Psoas muscle (tissue), 8 donors: ENCODE results near the gene ZNF837. TPM values are rescaled to one million over a fixed set of nuclear protein-coding genes. Genes with fewer than 3 reads are reported as not detected.
A peak's percentile ranks its signal among the peaks of the same experiment; 100 is the strongest.

Source experiments
- ATAC-seq, 4 donors: fragments of 200-7000 bp; cut with Tn5 transposase; one replicate each; pipeline ENCODE4 v1.9.1; 2020; ENCODE audit warnings: moderate library complexity in 3 of 4, mild to moderate bottlenecking in 2 of 4
- DNase-seq, 2 donors: peaks; one replicate each; pipeline ENCODE4 v3.0.0-alpha.2; 2020
- H3K27ac ChIP-seq: fragments of 200-600 bp; one replicate; pipeline ENCODE4 v1.8.0; 2022
- H3K27me3 ChIP-seq, 3 donors: fragments of 200-600 bp in 1 of 3; one replicate each; pipeline versions ENCODE4 v1.6.1 to v1.8.0; 2013 to 2022; ENCODE audit warnings: low read length in 2 of 3, mild to moderate bottlenecking in 2 of 3, moderate library complexity in 1 of 3; ENCODE audit not compliant: insufficient read depth in 3 of 3
- H3K36me3 ChIP-seq, 2 donors: fragments of 200-600 bp in 1 of 2; one replicate each; pipeline versions ENCODE4 v1.6.1 to v1.8.0; 2013 to 2022; ENCODE audit warnings: low read depth in 1 of 2, mild to moderate bottlenecking in 1 of 2, moderate library complexity in 1 of 2; ENCODE audit not compliant: insufficient read depth in 1 of 2
- H3K4me1 ChIP-seq: fragments of 200-600 bp; one replicate; pipeline ENCODE4 v1.8.0; 2022
- H3K4me3 ChIP-seq: fragments of 200-600 bp; one replicate; pipeline ENCODE4 v1.8.0; 2022; ENCODE audit warnings: mild to moderate bottlenecking
- H3K9me3 ChIP-seq: fragments of 200-600 bp; one replicate; pipeline ENCODE4 v1.8.0; 2022
- WGBS, 3 donors: extraction: QIAGEN DNeasy Blood & Tissue Kit; methylation state at CpG; one replicate each; pipeline versions ENCODE4 v1.1.6 to v1.1.7; 2013; 5-methylcytosine and 5-hydroxymethylcytosine counted together
- intact Hi-C, 2 donors: fragments of 100-400 bp; cut with DNase I; formaldehyde crosslinking; loops; one replicate each; pipeline versions ENCODE4 v1.11.0 to v1.14.2; 2022
- polyA plus RNA-seq, 3 donors: library from polyadenylated mRNA; stranded (reverse); fragments of 200-250 nt; gene quantifications; one replicate each; pipeline ENCODE4 v1.2.3, GENCODE V29; 2013
- total RNA-seq, 4 donors: library from RNA; stranded (reverse); fragmentation: NEBNext Ultra II Directional in 2 of 4; extraction: Animal tissue kit (Norgen Biotek cat#: 25700) in 2 of 4; gene quantifications; one replicate each; pipeline versions ENCODE4 v1.2.1 to v1.2.4, GENCODE V29; 2021 to 2023
- TF ChIP-seq, protein P1 (sequence below): fragments of 200-600 bp; IDR thresholded peaks from one replicate; pipeline ENCODE4 v1.8.0; 2022; ENCODE audit warnings: antibody characterized with exemption
- donor health status: healthy with polysubstance abuse.
- donor health status: DM: no; HTN: no; CAD: no; lungs with moderate emphysema.
- donor health status: Bipolar disorder and iron deficiency.
- donor health status: healthy.
- donor health status: DM: yes; HTN: yes; CAD: no.
- donor health status: DM: no; HTN: no; CAD: no.
- donor health status: DM: no; HTN: no; CAD: no.
- donor health status: DM: yes; HTN: yes; CAD: no.

ZNF837 gene
- total and polyA plus RNA-seq, 7 donors: 0.08 to 0.34 (median 0.24) TPM

DNA sequence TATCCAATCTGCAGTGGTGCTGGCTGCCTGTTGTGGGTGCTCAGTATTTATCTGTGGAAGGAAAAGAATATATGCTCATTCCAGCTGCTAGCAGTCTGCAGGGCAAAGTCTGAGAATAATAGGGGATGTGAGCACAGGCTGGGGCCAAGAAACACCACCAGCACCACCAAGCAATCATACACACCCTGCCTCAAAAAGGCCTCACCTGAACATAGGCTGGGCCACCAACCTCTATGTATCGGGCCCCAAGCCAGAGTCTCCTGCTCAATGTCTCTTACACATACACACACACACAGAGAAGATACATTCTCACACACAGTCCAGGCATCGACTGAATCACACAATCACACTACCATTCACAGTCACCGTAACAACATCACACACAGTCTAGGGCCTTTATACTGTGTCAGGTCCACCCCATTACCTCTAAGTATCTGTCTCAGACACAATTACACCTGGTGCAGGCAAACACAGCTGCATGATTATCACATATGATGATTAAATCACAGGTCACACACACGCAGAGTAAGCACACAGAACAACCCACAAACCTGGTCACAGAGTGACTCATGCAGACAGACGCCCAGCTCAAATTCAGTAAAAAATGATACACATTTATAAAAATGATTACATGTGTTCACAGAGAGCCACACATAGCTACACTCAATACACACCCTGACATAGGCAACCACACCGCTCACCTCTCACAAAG, 55.4 kb downstream of the ZNF837 start:
- ATAC-seq (no peak), DNase-seq (no peak)
- Histone ChIP-seq H3K4me1 (peaks cover 24% of the 10 kb centered on the region), H3K27me3 (no peaks in the 10 kb centered on the region), H3K36me3 (peaks cover 0 to 12% of the 10 kb centered on the region in 2 donors), H3K4me3 (peak overlapping the region; percentile 95), H3K27ac (no peak overlapping the region), H3K9me3 (no peaks in the 10 kb centered on the region)
- TF ChIP-seq, protein P1, sequence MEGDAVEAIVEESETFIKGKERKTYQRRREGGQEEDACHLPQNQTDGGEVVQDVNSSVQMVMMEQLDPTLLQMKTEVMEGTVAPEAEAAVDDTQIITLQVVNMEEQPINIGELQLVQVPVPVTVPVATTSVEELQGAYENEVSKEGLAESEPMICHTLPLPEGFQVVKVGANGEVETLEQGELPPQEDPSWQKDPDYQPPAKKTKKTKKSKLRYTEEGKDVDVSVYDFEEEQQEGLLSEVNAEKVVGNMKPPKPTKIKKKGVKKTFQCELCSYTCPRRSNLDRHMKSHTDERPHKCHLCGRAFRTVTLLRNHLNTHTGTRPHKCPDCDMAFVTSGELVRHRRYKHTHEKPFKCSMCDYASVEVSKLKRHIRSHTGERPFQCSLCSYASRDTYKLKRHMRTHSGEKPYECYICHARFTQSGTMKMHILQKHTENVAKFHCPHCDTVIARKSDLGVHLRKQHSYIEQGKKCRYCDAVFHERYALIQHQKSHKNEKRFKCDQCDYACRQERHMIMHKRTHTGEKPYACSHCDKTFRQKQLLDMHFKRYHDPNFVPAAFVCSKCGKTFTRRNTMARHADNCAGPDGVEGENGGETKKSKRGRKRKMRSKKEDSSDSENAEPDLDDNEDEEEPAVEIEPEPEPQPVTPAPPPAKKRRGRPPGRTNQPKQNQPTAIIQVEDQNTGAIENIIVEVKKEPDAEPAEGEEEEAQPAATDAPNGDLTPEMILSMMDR: no peak
- WGBS, 3 donors: 85 to 91% (median 90%) methylated on average over 6 of the region's 6 CpGs
- intact Hi-C loops: loop anchor here (5.0 kb wide), 2 partner anchors 37 to 127 kb away; partner anchors contain the start of genes ZNF324B (in 1 of the 2) and ZNF497 (in 1 of the 2)

DNA sequence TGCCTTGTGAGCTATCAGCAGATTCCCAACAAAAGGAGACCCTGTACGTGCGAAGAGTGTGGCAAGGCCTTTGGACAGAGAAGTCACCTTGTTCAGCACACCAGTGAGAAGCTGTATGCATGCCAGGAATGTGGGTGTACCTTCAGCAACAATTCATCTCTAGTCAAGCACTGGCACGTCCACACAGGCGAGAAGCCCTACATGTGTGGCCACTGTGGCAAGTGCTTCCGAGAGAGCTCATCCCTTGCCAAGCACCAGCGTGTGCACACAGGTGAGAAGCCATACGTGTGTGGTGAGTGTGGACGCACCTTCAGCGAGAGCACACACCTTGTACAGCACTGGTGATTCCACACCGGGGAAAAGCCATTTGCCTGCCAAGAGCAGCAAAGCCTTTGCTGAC, 61.6 kb downstream of the ZNF837 start:
- Histone ChIP-seq H3K4me3 (no peak overlapping the region), H3K27me3 (no peaks in the 10 kb centered on the region), H3K9me3 (no peaks in the 10 kb centered on the region), H3K36me3 (peaks cover 3 to 41% of the 10 kb centered on the region in 2 donors), H3K27ac (no peak overlapping the region), H3K4me1 (no peaks in the 10 kb centered on the region)
- TF ChIP-seq, protein P1: no peak
- ATAC-seq (no peak), DNase-seq (no peak)
- intact Hi-C loops: no loop called here
- WGBS, 3 donors: 89 to 91% (median 91%) methylated on average over 10 of the region's 10 CpGs

DNA sequence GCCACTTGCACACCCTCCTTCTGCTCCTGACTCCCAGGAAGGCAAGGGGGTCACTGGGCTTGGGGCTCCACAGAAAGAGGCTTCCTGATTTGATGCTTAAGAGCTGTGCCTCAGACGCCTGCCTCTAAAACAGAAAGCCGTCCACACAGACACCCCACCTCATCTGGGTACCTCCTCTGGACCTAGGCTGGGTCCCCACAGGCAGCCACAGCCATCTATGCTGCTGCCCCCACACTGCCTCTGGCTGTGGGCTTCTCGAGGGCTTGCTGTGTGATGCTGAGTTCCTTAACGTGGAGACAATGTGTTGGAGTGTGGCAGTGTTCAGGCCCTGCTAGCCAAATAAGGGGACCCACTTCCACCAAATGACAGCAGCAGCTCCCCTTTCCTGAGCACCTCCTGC, 62.5 kb downstream of the ZNF837 start:
- TF ChIP-seq, protein P1: no peak
- intact Hi-C loops: no loop called here
- DNase-seq: no peak
- ATAC-seq: no peak
- no peaks in the 10 kb centered on the region for H3K9me3 ChIP-seq
- H3K4me1 ChIP-seq: no peaks in the 10 kb centered on the region
- no peaks in the 10 kb centered on the region for H3K27me3 ChIP-seq
- 71 to 87% (median 74%) methylated on average over 4 of the region's 4 CpGs for WGBS, 3 donors
- H3K27ac ChIP-seq: no peak overlapping the region
- H3K36me3 ChIP-seq: peaks cover 5 to 48% of the 10 kb centered on the region in 2 donors
- H3K4me3 ChIP-seq: no peak overlapping the region

Other genes with a start within 250 kb of the ZNF837 start
- 1 to 10 TPM; 1.4 to 5.7 (median 1.9) TPM for gene ZNF329, start 230.2 kb downstream of the ZNF837 start, total RNA-seq
- 1 to 10 TPM in 2 of 3 donors, under 1 TPM in 1; 0.79 to 3.5 (median 1.9) TPM for gene ZNF329, start 230.2 kb downstream of the ZNF837 start, polyA plus RNA-seq
- gene ZNF274, start 198.0 kb downstream of the ZNF837 start, total RNA-seq: 10 to 100 TPM; 11.2 to 15.0 (median 14.8) TPM
- gene ZNF274, start 198.0 kb downstream of the ZNF837 start, polyA plus RNA-seq: 10 to 100 TPM; 11.3 to 20.5 (median 13.9) TPM
- 10 to 100 TPM in 1 of 4 donors, 1 to 10 TPM in 3; 2.4 to 15.3 (median 5.1) TPM for gene ZNF544, start 152.1 kb downstream of the ZNF837 start, total RNA-seq
- 1 to 10 TPM; 3.8 to 8.1 (median 7.8) TPM for gene ZNF544, start 152.1 kb downstream of the ZNF837 start, polyA plus RNA-seq
- 1 to 10 TPM; 1.5 to 2.5 (median 2.0) TPM for gene ZNF8, start 102.1 kb downstream of the ZNF837 start, total RNA-seq
- gene ZNF8, start 102.1 kb downstream of the ZNF837 start, polyA plus RNA-seq: 1 to 10 TPM in 1 of 3 donors, under 1 TPM in 2; 0.35 to 1.3 (median 0.86) TPM
- gene ERVK3-1, start 75.7 kb downstream of the ZNF837 start, total RNA-seq: 10 to 100 TPM; 13.9 to 33.3 (median 16.4) TPM
- gene ERVK3-1, start 75.7 kb downstream of the ZNF837 start, polyA plus RNA-seq: 10 to 100 TPM; 29.5 to 81.0 (median 77.4) TPM
- gene ZSCAN22, start 54.0 kb downstream of the ZNF837 start, total RNA-seq: 1 to 10 TPM; 2.0 to 3.1 (median 2.4) TPM
- gene ZSCAN22, start 54.0 kb downstream of the ZNF837 start, polyA plus RNA-seq: 1 to 10 TPM; 1.1 to 1.8 (median 1.8) TPM
- 1 to 10 TPM; 1.6 to 5.4 (median 3.8) TPM for gene A1BG, start 27.5 kb downstream of the ZNF837 start, total RNA-seq
- gene A1BG, start 27.5 kb downstream of the ZNF837 start, polyA plus RNA-seq: 10 to 100 TPM in 2 of 3 donors, 1 to 10 TPM in 1; 5.2 to 12.0 (median 10.0) TPM
- under 1 TPM; 0.08 to 0.30 (median 0.18) TPM for gene ZNF497, start 18.3 kb downstream of the ZNF837 start, total RNA-seq
- gene ZNF497, start 18.3 kb downstream of the ZNF837 start, polyA plus RNA-seq: under 1 TPM; 0.13 to 0.43 (median 0.30) TPM
- 100 to 1,000 TPM; 513 to 839 (median 740) TPM for gene RPS5, start 6.2 kb upstream of the ZNF837 start, total RNA-seq
- 1,000 to 10,000 TPM; 1,118 to 2,384 (median 1,312) TPM for gene RPS5, start 6.2 kb upstream of the ZNF837 start, polyA plus RNA-seq
- not detected for gene RNF225, start 14.6 kb upstream of the ZNF837 start, total RNA-seq
- gene RNF225, start 14.6 kb upstream of the ZNF837 start, polyA plus RNA-seq: not detected
- gene ZNF584, start 27.6 kb upstream of the ZNF837 start, total RNA-seq: 10 to 100 TPM in 3 of 4 donors, 1 to 10 TPM in 1; 9.5 to 16.2 (median 13.3) TPM
- 10 to 100 TPM in 2 of 3 donors, 1 to 10 TPM in 1; 8.7 to 23.8 (median 11.6) TPM for gene ZNF584, start 27.6 kb upstream of the ZNF837 start, polyA plus RNA-seq
- 1 to 10 TPM; 2.1 to 5.2 (median 4.3) TPM for gene ZNF132, start 59.1 kb upstream of the ZNF837 start, total RNA-seq
- 1 to 10 TPM; 1.4 to 2.7 (median 1.6) TPM for gene ZNF132, start 59.1 kb upstream of the ZNF837 start, polyA plus RNA-seq
- gene ZNF324B, start 70.6 kb upstream of the ZNF837 start, total RNA-seq: 1 to 10 TPM; 4.4 to 8.9 (median 4.9) TPM
- gene ZNF324B, start 70.6 kb upstream of the ZNF837 start, polyA plus RNA-seq: 1 to 10 TPM; 2.5 to 6.2 (median 2.9) TPM
- 1 to 10 TPM; 3.5 to 7.2 (median 4.8) TPM for gene ZNF324, start 86.0 kb upstream of the ZNF837 start, total RNA-seq
- gene ZNF324, start 86.0 kb upstream of the ZNF837 start, polyA plus RNA-seq: 1 to 10 TPM; 2.1 to 6.4 (median 3.1) TPM
- 1 to 10 TPM; 3.5 to 8.1 (median 4.9) TPM for gene ZNF446, start 95.3 kb upstream of the ZNF837 start, total RNA-seq
- gene ZNF446, start 95.3 kb upstream of the ZNF837 start, polyA plus RNA-seq: 1 to 10 TPM; 4.6 to 8.7 (median 6.3) TPM
- gene SLC27A5, start 131.0 kb upstream of the ZNF837 start, total RNA-seq: 1 to 10 TPM; 3.1 to 6.6 (median 4.0) TPM
- 10 to 100 TPM in 2 of 3 donors, 1 to 10 TPM in 1; 6.1 to 11.0 (median 10.6) TPM for gene SLC27A5, start 131.0 kb upstream of the ZNF837 start, polyA plus RNA-seq
- gene ZBTB45, start 138.8 kb upstream of the ZNF837 start, total RNA-seq: 10 to 100 TPM in 1 of 4 donors, 1 to 10 TPM in 3; 7.7 to 13.0 (median 9.9) TPM
- 10 to 100 TPM in 1 of 3 donors, 1 to 10 TPM in 2; 6.2 to 12.5 (median 8.5) TPM for gene ZBTB45, start 138.8 kb upstream of the ZNF837 start, polyA plus RNA-seq
- gene TRIM28, start 163.0 kb upstream of the ZNF837 start, total RNA-seq: 100 to 1,000 TPM; 165 to 212 (median 197) TPM
- 100 to 1,000 TPM; 141 to 154 (median 147) TPM for gene TRIM28, start 163.0 kb upstream of the ZNF837 start, polyA plus RNA-seq
- gene CHMP2A, start 174.1 kb upstream of the ZNF837 start, total RNA-seq: 100 to 1,000 TPM in 2 of 4 donors, 10 to 100 TPM in 2; 96.5 to 126 (median 103) TPM
- gene CHMP2A, start 174.1 kb upstream of the ZNF837 start, polyA plus RNA-seq: 100 to 1,000 TPM; 149 to 184 (median 157) TPM
- gene UBE2M, start 177.6 kb upstream of the ZNF837 start, total RNA-seq: 100 to 1,000 TPM in 3 of 4 donors, 10 to 100 TPM in 1; 95.4 to 146 (median 125) TPM
- 100 to 1,000 TPM in 2 of 3 donors, 10 to 100 TPM in 1; 86.8 to 146 (median 145) TPM for gene UBE2M, start 177.6 kb upstream of the ZNF837 start, polyA plus RNA-seq
- 10 to 100 TPM in 2 of 4 donors, 1 to 10 TPM in 2; 8.2 to 13.0 (median 11.1) TPM for gene MZF1, start 192.3 kb upstream of the ZNF837 start, total RNA-seq
- 10 to 100 TPM in 1 of 3 donors, 1 to 10 TPM in 2; 5.0 to 12.5 (median 8.2) TPM for gene MZF1, start 192.3 kb upstream of the ZNF837 start, polyA plus RNA-seq